Dedifferentiated amniotic fluid mesenchymal stem cell (primary cell): ENCODE data around the gene PTH2R.
"Not testable (repeated sequence)": the region's sequence is repeated elsewhere in the genome, so short reads cannot be mapped to it uniquely, and the experiment has no call there.

Experiments used
- DNase-seq: peaks from one replicate; pipeline ENCODE4 v3.0.0-alpha.2; 2016; ENCODE audit errors: extremely low spot score

PTH2R gene

GRCh38 chr2:208389940-208390339 lies 16.7 kb upstream of the PTH2R start:
- no peak for DNase-seq

GRCh38 chr2:208392300-208392699 lies 14.3 kb upstream of the PTH2R start:
- DNase-seq, result no peak

GRCh38 chr2:208396796-208397195 lies 9.8 kb upstream of the PTH2R start:
- DNase-seq, result not testable (repeated sequence)

- DNase-seq, result no peak
These were observed 7.4 kb upstream of the PTH2R start for GRCh38 chr2:208399201-208399600.

- DNase-seq, result no peak
These were observed 1.1 kb downstream of the PTH2R start for GRCh38 chr2:208407667-208408066.

- DNase-seq, result no peak
These were observed 7.3 kb downstream of the PTH2R start for GRCh38 chr2:208413931-208414330.

- no peak for DNase-seq
These were observed 8.7 kb downstream of the PTH2R start for GRCh38 chr2:208415255-208415654.

GRCh38 chr2:208415897-208416296 lies 9.3 kb downstream of the PTH2R start:
- DNase-seq, result no peak

GRCh38 chr2:208426412-208427045 lies 19.9 kb downstream of the PTH2R start:
- DNase-seq, result no peak

- DNase-seq, result no peak
These were observed 31.2 kb downstream of the PTH2R start for GRCh38 chr2:208437755-208438154.

GRCh38 chr2:208440716-208441115 lies 34.1 kb downstream of the PTH2R start:
- no peak for DNase-seq

- no peak for DNase-seq
These were observed 35.4 kb downstream of the PTH2R start for GRCh38 chr2:208441951-208442350.

GRCh38 chr2:208447447-208447846 lies 40.9 kb downstream of the PTH2R start:
- DNase-seq, result not testable (repeated sequence)

GRCh38 chr2:208451061-208451460 lies 44.5 kb downstream of the PTH2R start:
- no peak for DNase-seq

GRCh38 chr2:208454861-208455260 lies 48.3 kb downstream of the PTH2R start:
- no peak for DNase-seq

GRCh38 chr2:208463721-208464120 lies 57.1 kb downstream of the PTH2R start:
- DNase-seq, result no peak

GRCh38 chr2:208464205-208464604 lies 57.6 kb downstream of the PTH2R start:
- no peak for DNase-seq

GRCh38 chr2:208466151-208466919 lies 59.7 kb downstream of the PTH2R start:
- no peak for DNase-seq

GRCh38 chr2:208466920-208467298 lies 60.3 kb downstream of the PTH2R start:
- DNase-seq, result no peak

GRCh38 chr2:208467564-208467963 lies 61.0 kb downstream of the PTH2R start:
- DNase-seq, result no peak

- no peak for DNase-seq
These were observed 71.1 kb downstream of the PTH2R start for GRCh38 chr2:208477741-208478140.

GRCh38 chr2:208479342-208479741 lies 72.8 kb downstream of the PTH2R start:
- DNase-seq, result no peak

- not testable (repeated sequence) for DNase-seq
These were observed 75.4 kb downstream of the PTH2R start for GRCh38 chr2:208481945-208482344.
